Pulmonary artery endothelial cell (primary cell): Measurements from ENCODE around the gene GRHPR. TPM values are rescaled to one million over a fixed set of nuclear protein-coding genes. Genes with fewer than 3 reads are reported as not detected.
A peak's percentile ranks its signal among the peaks of the same experiment; 100 is the strongest.
"Not testable (repeated sequence)": the region's sequence is repeated elsewhere in the genome, so short reads cannot be mapped to it uniquely, and the experiment has no call there.

Experiments used
- DNase-seq: peaks from one replicate; pipeline ENCODE4 v3.0.0-alpha.2; 2011; ENCODE audit warnings: low read depth, low spot score
- total RNA-seq: library from RNA; depleted of rRNA; stranded (reverse); fragments of >200 nt; gene quantifications from 2 replicates; pipeline ENCODE4 v1.2.3, GENCODE V29; 2014

GRHPR gene
- total RNA-seq, 1 donor from 2014 or later: 135 TPM

DNA sequence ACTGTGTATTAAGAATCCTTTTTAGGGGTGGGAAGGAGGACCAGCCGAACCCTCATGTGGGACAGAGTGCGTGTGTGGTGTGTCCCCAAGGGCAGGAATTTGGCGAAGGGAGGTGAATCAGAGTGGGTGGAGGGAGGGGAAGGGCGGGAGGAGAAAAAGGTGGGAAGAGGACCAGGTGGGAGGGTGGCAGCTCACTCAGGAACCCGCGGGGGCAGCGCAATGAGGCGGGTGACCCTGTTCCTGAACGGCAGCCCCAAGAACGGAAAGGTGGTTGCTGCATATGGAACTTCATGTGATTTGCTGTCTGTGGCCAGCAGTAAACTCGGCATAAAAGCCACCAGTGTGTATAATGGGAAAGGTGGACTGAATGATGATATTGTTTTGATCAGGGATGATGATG is 54.4 kb downstream of the GRHPR start:
- DNase-seq: no peak

DNA sequence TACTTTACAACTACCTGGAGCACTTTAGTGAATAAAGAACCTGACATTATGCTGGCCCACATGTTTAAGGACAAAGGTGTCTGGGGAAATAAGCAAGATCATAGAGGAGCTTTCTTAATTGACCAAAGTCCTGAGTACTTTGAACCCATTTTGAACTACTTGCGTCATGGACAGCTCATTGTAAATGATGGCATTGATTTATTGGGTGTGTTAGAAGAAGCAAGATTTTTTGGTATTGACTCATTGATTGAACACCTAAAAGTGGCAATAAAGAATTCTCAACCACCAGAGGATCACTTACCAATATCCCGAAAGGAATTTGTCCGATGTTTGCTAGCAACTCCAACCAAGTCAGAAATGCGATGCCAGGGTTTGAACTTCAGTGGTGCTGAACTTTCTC is 54.9 kb downstream of the GRHPR start:
- not testable (repeated sequence) for DNase-seq

GRCh38 chr9:37477987-37478619 is 55.6 kb downstream of the GRHPR start:
- not testable (repeated sequence) for DNase-seq

DNA sequence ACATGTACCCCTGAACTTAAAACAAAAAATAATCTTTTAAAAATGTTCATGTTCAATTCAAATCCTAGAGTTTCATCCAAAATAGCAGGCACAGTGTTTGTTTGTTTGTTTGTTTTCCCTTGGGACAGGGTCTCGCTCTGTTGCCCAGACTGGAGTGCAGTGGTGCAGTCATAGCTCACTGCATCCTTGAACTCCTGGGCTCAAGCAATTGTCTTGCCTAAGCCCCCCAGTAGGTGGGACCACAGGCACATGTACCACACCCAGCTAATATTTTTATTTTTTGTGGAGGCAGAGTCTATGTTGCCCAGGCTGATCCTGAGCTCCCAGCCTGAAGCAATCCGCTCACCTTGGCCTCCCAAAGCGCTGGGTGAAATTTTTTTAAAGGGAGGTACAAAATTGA is 58.3 kb downstream of the GRHPR start:
- no peak for DNase-seq

DNA sequence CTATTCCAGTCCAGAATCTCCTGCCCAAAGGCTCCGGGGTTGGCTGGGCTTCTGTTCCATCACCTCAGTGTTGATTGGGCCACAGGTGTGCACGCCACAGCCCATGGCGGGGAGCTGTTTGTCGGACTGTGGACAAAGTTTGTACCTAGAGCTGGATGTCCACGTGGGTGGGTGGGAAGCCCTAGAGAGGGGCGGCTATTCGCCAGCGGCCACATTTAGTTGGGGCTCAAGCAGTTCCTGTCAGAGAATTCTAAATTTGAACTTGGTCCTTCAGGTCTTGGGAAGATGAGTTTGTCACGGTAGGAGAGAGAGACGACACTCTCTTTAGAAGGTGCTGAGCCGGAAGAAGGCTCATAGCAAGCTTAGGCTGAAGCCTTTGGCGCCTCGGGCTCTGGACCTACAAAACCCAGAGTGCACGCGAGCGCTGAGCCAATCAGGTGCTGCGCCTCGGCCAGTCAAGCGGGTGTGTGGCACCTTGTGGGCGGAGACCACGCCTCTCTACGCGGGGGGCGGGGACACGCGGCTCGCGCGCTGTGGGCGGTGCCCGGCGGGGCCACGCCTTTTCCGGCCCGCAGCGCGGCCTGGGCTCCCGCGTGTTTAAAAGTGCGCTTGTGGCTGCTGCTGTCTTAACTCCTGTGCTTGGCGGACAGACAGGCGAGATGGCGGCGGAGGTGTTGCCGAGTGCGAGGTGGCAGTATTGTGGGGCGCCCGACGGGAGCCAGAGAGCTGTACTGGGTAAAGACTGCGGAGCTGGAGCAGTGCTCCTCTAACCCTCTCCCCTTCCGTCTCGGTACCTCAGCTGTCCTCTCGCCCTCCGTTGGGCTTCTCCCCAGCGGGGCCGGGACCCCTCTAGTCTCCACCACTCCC is 63.1 kb downstream of the GRHPR start, which contains the start of gene POLR1E:
POLR1E (plus strand) TSS at position 560 of the 867 bp plus-strand sequence; CDS start at position 660, 100 bp downstream.
- DNase-seq: peak; percentile 49

GRCh38 chr9:37486256-37486615 is 63.7 kb downstream of the GRHPR start:
- DNase-seq: no peak

Other genes starting within 250 kb of the GRHPR start
- 7.5 and 11.5 TPM in 2 replicates for gene ZBTB5, start 42.8 kb downstream of the GRHPR start, total RNA-seq
- 32.0 and 37.7 TPM in 2 replicates for gene POLR1E, start 63.3 kb downstream of the GRHPR start, total RNA-seq
- 9.5 and 14.2 TPM in 2 replicates for gene FBXO10, start 153.7 kb downstream of the GRHPR start, total RNA-seq
- 217 and 233 TPM in 2 replicates for gene TOMM5, start 169.9 kb downstream of the GRHPR start, total RNA-seq
- gene FRMPD1, start 228.3 kb downstream of the GRHPR start, total RNA-seq: not detected in 2 replicates